GM03348 (cell line): Measurements from ENCODE around the gene CD6.

ENCODE experiments used
- DNase-seq: peaks from one replicate; pipeline ENCODE4 v3.0.0; 2012; ENCODE audit warnings: low spot score

Gene CD6

DNA sequence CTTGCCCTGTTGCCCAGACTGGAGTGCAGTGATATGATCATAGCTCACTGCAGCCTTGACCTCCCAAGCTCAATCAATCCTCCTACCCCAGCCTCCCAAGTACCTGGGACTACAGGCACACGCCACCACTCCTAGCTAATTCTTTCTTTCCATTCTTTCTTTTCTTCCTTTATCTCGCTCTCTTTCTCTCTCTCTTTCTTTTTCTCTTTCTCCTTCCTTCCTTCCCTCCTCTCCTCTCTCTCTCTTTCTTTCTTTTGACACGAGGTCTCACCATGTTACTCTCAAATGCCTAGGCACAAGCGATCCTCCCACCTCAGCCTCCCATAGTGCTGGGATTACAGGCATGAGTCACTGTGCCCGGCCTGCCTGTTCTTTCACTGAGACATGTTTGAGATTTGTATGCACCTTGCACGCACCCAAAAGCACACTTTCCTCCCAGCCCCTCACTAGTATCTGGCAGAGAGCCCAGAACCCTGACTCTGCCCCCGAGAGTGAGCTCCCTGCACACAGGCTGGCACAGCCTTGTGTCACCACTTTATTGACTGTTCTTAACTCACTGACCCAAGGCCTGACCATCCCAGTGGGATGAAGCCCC lies 56.8 kb downstream of the CD6 start:
- DNase-seq: no peak

- DNase-seq: no peak
These were observed 61.3 kb downstream of the CD6 start for GRCh38 chr11:61032824-61033223.

DNA sequence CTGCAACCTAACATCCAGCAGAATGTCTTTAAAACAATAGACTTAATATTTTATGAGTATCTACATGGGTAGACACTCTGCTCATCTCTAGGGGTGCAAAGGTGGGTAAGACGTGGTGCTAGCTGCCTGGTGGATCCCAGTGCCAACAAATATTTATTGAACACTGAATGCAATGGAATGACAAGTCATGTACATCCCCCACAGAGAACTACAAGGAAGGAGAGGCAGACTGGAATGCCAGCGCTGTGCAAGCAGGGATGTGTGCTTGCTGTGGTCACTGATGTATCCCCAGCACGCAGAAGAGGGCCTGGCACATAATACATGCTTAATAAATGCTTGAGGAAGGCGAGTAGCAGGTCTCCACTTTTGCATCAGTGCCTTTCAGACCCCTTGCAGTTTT lies 61.9 kb downstream of the CD6 start:
- DNase-seq: no peak

- no peak for DNase-seq
These were observed 62.6 kb downstream of the CD6 start for GRCh38 chr11:61034111-61034510.

DNA sequence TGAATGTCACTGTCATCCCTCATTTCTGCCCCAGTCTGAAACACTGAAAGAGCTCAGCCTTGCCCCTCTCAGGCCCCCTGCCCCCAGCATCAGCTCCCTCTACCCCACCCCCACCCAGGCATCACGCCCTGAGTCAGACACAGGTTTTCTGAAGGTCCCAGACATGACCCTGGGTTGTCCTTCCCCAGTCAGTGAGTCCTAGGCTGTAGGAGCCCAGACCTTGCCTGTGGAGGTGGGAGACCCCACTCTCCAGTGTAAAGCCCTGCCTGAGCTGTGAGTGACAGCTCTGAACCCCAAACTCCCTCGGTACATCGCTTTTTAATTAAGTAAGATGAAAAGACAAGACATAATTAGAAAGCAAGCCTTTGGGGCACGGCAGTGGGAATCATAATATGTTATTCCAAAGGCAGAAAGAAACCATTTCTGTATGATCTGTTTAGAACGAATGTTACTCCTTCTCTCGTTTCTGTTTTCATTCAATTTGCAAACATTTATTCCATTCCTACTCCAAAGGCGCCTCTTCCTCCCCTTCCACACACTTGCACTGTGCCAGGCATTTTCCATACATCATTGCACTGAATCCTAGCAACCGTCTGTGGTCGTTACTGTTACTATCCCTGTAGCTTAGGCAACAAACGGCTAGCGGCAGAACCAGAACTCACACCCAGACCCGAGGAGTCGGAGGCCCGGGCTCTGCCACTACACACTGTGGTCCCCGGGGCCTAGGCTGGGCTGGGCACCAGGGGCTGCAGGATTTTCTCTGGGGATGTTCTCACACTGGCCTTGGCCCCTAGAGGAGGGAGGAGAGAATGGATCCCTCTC lies 63.4 kb downstream of the CD6 start:
- DNase-seq: no peak

GRCh38 chr11:61035526-61035835 lies 64.0 kb downstream of the CD6 start:
- no peak for DNase-seq

- DNase-seq: no peak
These were observed 66.1 kb downstream of the CD6 start for GRCh38 chr11:61037441-61038093.

DNA sequence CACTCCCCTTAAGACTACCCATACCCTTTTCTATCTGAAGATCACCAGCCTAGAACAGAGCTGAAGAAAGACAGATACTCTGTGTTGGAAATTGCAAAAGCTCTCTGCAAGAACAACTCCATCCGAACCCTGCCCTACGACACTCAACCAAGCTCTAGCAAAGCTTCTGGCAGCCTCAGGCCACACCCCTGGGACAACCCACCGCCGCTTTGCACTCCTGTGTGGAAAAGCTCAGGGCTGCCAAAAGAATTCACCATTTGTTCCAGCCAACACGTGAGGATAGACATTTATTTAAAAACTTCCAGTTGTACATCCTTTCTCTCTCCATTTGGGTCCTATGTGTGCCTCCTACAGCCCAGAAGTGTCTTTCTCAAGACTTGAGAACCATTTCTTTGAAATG lies 68.4 kb downstream of the CD6 start:
- DNase-seq: no peak

- DNase-seq: no peak
These were observed 70.5 kb downstream of the CD6 start for GRCh38 chr11:61041755-61042518.

- DNase-seq: no peak
These were observed 71.1 kb downstream of the CD6 start for GRCh38 chr11:61042537-61042936.

DNA sequence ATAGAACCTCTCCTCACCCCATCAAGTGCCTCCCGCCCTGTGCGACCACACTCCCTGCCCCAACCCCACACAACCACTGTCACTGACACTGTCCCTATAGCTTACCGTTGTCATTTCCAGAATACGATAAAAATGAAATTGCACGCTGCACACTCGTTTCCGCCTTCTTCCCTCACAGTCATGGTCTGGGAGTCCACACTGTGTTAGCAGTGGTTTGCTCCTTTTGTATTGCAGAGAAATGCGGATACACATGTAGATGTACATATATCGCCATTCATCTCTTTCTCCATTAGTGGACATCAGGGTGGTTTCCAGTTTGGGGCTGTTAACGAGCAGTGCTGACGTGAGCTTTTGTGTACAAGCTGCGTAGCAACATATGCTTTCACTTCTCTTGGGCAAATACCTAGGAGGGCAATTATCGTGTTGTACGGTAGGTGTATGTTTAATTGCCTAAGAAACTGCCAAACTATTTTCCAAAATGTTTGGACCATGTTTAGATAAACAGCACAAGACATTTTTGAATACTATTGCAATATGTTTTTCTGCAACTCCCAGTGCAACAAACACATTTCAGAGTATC lies 71.6 kb downstream of the CD6 start:
- no peak for DNase-seq

DNA sequence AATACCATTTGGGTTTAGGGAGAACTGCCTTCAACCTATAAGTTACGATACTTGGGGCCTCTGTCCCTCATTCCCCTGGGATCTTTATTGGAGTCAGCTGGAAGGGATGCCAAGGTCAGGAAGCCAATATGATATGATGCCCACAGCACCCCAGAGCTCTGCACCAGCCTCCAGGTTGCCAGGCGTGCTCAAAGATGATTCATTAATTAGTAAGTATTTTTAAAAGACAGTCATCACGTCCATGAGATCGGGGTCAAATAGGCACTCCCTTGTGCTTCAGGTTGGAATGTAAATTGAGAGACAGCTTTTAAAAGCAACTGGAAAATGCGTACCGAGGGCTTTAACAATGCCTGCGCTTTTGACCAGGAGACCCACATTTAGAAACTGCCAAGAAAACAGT lies 73.8 kb downstream of the CD6 start:
- no peak for DNase-seq

GRCh38 chr11:61046833-61047232 lies 75.4 kb downstream of the CD6 start:
- DNase-seq: no peak

DNA sequence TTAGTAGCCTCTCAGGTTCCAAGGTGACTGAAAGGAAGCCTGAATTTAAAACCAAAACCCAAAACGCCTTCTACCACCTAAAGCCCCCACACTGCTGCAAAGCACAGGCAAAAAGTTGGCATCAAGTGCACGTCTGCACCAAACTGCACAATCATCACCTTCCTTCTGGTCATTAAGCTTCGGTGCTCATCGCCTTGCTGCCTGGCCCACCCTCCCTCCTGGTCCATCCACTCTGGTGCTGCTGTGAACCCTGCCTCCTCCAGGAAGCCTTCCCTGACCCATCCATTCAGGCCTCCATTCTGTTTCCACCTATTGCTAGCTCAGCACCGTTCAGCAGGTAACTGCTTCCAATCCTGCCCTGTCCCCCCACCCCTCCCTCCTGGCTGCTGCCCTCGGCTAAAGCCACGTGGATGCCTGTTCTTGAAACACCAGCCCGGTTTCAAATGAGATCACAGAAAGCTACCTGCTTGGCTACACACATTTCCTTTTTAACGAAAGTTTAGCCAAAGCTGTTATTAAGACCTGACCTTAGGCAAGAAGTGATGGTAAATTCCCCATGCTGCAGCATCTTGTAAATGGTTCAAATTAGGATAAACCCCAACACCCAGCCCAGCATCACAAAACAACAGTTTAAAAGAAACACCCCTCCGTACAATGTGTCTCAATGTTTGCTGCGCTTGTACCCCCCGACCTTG lies 77.0 kb downstream of the CD6 start:
- DNase-seq: no peak

DNA sequence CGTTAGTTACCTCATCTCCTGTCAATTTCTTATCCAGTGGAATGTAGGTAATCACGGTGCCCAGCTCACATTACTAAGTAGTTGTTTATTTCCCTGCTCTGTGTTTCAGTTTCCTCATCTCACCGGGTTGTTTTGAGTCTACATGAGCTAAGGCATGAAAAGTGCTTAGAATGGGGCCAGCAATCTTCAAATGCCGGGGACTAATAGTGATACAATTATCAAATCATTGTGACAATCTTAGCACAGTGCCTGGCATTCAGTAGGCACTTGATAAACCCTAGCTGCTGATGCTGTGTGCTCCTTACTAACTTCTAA lies 77.5 kb downstream of the CD6 start:
- DNase-seq: no peak

GRCh38 chr11:61049859-61050258 lies 78.4 kb downstream of the CD6 start:
- no peak for DNase-seq

DNA sequence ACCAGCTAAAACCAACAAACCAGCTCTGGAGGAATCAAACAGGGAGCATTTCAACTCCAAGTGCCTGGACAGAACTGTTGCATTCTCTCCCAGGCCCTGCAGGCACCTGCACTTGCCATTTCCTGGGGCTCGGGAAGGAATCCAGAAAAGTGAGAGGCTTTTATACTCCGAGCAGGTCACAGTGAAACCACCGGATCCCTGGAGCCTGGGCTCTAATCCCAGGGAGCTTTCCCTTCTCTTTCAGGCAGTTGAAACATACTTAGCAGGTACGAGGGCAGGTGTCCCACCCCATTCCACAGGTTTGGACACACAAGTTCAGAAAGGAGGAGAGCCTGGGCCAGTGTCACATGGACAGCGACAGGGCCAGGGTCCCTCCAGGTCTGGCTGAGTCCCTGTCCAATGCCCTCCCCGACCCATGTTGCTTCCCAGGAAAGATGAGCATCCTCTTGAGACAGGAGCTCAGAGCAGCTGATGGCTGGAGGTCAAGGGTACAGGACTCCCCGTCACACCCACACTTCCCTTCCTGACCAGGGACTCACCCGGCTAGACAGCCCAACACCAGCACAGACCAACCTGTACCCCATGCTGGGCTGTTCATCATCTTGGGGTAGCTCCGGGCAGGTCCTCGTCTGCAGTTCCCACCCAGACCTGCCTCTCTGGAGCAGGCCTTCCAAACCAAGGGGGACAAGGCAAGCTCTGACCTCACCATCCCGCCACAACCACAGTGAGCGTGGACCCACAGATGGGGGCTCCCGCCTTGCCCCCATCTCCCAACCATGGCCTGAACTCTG lies 80.9 kb downstream of the CD6 start:
- no peak for DNase-seq

DNA sequence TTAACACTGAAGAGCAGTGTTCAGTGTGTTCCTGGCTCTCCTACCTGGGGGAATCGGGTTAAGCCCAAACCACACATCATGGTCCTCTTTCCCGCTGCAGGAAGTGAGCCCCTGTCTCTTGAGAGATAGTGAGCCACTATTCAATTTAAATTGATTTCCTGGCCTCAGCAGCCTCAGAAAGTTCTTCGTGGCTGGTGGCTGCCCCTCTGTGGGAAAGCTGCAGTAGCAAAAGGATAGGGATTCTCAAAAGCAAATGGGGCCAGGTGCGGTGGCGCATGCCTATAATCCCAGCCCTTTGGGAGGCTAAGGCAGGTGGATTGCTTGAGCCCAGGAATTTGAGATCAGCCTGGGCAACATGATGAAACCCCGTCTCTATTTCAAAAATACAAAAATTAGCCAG lies 81.7 kb downstream of the CD6 start:
- no peak for DNase-seq

GRCh38 chr11:61054513-61054912 lies 83.0 kb downstream of the CD6 start:
- DNase-seq: no peak

DNA sequence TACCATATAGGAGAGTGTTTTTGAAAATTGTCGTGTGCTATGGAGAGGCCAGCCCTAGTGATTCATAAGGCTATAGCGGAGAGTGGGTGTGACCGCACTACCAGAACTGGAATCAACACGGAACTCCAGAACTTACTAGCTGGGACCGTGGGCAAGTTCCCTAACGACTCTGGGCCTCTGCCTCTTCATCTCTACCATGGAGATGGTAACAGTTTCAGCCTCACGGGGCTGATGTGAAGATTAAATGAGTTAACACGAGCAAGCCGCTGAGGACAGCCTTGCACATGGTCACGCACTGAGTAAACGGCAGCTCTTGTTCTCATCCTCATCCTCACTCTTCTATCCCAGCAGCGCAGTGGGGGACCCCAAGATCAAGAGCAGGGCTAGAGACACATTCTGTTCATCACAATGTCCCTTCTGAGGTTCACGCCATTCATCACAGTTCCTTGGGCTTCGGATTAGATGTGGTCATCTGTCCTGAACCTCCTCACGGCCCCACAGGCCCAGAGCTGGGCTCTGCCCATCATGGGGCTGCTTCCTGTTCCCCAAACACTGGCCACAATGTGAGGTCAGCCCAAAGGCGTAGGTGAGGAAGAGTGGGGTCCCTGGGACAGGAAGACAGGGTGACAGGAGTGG lies 83.6 kb downstream of the CD6 start:
- no peak for DNase-seq

DNA sequence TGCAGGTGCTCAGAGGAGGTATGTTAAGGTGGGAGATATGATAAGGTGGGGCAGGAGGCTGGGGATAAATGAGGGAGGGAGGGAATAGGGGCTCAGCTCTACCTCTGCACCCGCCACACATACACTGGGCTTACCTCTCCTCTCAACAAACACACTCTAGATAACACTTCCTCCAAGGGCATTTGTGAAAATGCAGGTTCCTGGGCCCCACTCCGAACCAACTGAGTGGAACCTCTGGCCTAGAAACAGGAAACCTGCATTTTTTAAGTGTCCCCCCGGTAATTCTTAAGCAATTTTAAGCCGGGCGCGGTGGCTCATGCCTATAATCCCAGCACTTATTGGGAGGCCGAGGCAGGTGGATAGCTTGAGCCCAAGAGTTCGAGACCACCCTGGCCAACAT lies 84.3 kb downstream of the CD6 start:
- DNase-seq: no peak
